Liver (tissue), 9 donors: ENCODE results near the gene RBFOX1. TPM values are rescaled to one million over a fixed set of nuclear protein-coding genes. Genes with fewer than 3 reads are reported as not detected.

Experiments
- DNase-seq: peaks from one replicate; pipeline ENCODE4 v3.0.0-alpha.2; 2017; ENCODE audit warnings: low spot score
- H3K27ac ChIP-seq, 2 donors: one replicate each; pipeline ENCODE4 v1.7.0; 2013; ENCODE audit warnings: inconsistent platforms in 2 of 2, low read length in 2 of 2, control low read depth in 1 of 2, low read depth in 1 of 2, mild to moderate bottlenecking in 1 of 2
- H3K27me3 ChIP-seq, 4 donors: one replicate each; pipeline versions ENCODE4 v1.6.1 to v1.7.0; 2013; ENCODE audit warnings: low read length in 3 of 4, inconsistent platforms in 1 of 4, mild to moderate bottlenecking in 1 of 4, moderate library complexity in 1 of 4; ENCODE audit not compliant: control insufficient read depth in 4 of 4, insufficient read depth in 4 of 4
- H3K36me3 ChIP-seq, 4 donors: one replicate each; pipeline versions ENCODE4 v1.6.1 to v1.7.0; 2013; ENCODE audit warnings: low read length in 3 of 4, mild to moderate bottlenecking in 3 of 4, low read depth in 1 of 4, moderate library complexity in 1 of 4; ENCODE audit not compliant: control insufficient read depth in 4 of 4, insufficient read depth in 3 of 4
- H3K4me1 ChIP-seq, 4 donors: one replicate each; pipeline versions ENCODE4 v1.6.1 to v1.7.0; 2013; ENCODE audit warnings: low read length in 3 of 4, mild to moderate bottlenecking in 3 of 4, moderate library complexity in 1 of 4; ENCODE audit not compliant: control insufficient read depth in 4 of 4, insufficient read depth in 4 of 4
- H3K4me3 ChIP-seq, 3 donors: one replicate each; pipeline versions ENCODE4 v1.6.1 to v1.7.0; 2013; ENCODE audit warnings: low read length in 3 of 3, control low read depth in 1 of 3, low read depth in 1 of 3, mild to moderate bottlenecking in 1 of 3
- H3K9ac ChIP-seq, 2 donors: one replicate each; pipeline ENCODE4 v1.7.0; 2013; ENCODE audit warnings: low read length in 2 of 2, mild to moderate bottlenecking in 2 of 2, moderate library complexity in 2 of 2, control low read depth in 1 of 2, low read depth in 1 of 2
- H3K9me3 ChIP-seq, 4 donors: one replicate each; pipeline versions ENCODE4 v1.6.1 to v1.7.0; 2013; ENCODE audit warnings: low read length in 3 of 4; ENCODE audit not compliant: control insufficient read depth in 4 of 4
- EGR1 ChIP-seq, 2 donors: IDR thresholded peaks; 2 replicates each; pipeline ENCODE4 v1.6.1; 2016 to 2018; ENCODE audit warnings: antibody characterized with exemption in 2 of 2, low read depth in 2 of 2
- FOXA1 ChIP-seq: IDR thresholded peaks from 2 replicates; pipeline ENCODE4 v1.6.1; 2016; ENCODE audit warnings: antibody characterized with exemption
- FOXA2 ChIP-seq: IDR thresholded peaks from 2 replicates; pipeline ENCODE4 v1.6.1; 2016; ENCODE audit warnings: antibody characterized with exemption
- HNF4A ChIP-seq, 2 donors: conservative IDR thresholded peaks; 2 replicates each; pipeline ENCODE4 v1.6.1; 2016; ENCODE audit warnings: antibody characterized with exemption in 2 of 2, mild to moderate bottlenecking in 2 of 2
- HNF4G ChIP-seq: IDR thresholded peaks from 2 replicates; pipeline ENCODE4 v1.6.1; 2016; ENCODE audit warnings: antibody characterized with exemption
- JUND ChIP-seq, 2 donors: IDR thresholded peaks; 2 replicates each; pipeline ENCODE4 v1.6.1; 2016; ENCODE audit warnings: antibody characterized with exemption in 2 of 2
- NR2F2 ChIP-seq: IDR thresholded peaks from 2 replicates; pipeline ENCODE4 v1.6.1; 2016; ENCODE audit warnings: antibody characterized with exemption
- RAD21 ChIP-seq, 2 donors: IDR thresholded peaks; 2 replicates each; pipeline ENCODE4 v1.6.1; 2016; ENCODE audit warnings: antibody characterized with exemption in 2 of 2, mild to moderate bottlenecking in 2 of 2
- RXRA ChIP-seq, 2 donors: IDR thresholded peaks; 2 replicates each; pipeline ENCODE4 v1.6.1; 2017 to 2018; ENCODE audit warnings: antibody characterized with exemption in 2 of 2, mild to moderate bottlenecking in 1 of 2
- SP1 ChIP-seq: IDR thresholded peaks from 2 replicates; pipeline ENCODE4 v1.6.1; 2018; ENCODE audit warnings: antibody characterized with exemption, mild to moderate bottlenecking
- TAF1 ChIP-seq: conservative IDR thresholded peaks from 2 replicates; pipeline ENCODE4 v1.6.1; 2016; ENCODE audit warnings: antibody characterized with exemption, mild to moderate bottlenecking
- YY1 ChIP-seq: IDR thresholded peaks from 2 replicates; pipeline ENCODE4 v1.6.1; 2016; ENCODE audit warnings: antibody characterized with exemption, mild to moderate bottlenecking
- ZBTB33 ChIP-seq: IDR thresholded peaks from 2 replicates; pipeline ENCODE4 v1.6.1; 2016; ENCODE audit warnings: antibody characterized with exemption
- WGBS: extraction: QIAGEN DNeasy Blood & Tissue Kit; methylation state at CpG from one replicate; pipeline ENCODE4 v1.1.7; 2013; 5-methylcytosine and 5-hydroxymethylcytosine counted together
- polyA plus RNA-seq, 2 donors: library from polyadenylated mRNA; stranded (reverse) in 1 of 2; unstranded in 1 of 2; fragments of 200-250 nt in 1 of 2; fragments of >200 nt in 1 of 2; fragmentation: Nextera tagmentation in 1 of 2; extraction: Ambion mirVana in 1 of 2; gene quantifications; one replicate each; pipeline versions ENCODE4 v1.2.1 to v1.2.3, GENCODE V29; 2013 to 2015
- total RNA-seq, 2 donors: library from RNA; depleted of rRNA; stranded (reverse); fragments of >200 nt; gene quantifications; one replicate each; pipeline ENCODE4 v1.2.3, GENCODE V29; 2014
- TF ChIP-seq, protein P1 (sequence below): IDR thresholded peaks from 2 replicates; pipeline ENCODE4 v1.6.1; 2016; ENCODE audit warnings: antibody characterized with exemption, mild to moderate bottlenecking
- donor health status: healthy.
- donor health status: healthy.
- donor health status: healthy.
- donor health status: healthy.
- donor health status: healthy.

The RBFOX1 gene
- total and polyA plus RNA-seq, 4 donors = not detected

DNA sequence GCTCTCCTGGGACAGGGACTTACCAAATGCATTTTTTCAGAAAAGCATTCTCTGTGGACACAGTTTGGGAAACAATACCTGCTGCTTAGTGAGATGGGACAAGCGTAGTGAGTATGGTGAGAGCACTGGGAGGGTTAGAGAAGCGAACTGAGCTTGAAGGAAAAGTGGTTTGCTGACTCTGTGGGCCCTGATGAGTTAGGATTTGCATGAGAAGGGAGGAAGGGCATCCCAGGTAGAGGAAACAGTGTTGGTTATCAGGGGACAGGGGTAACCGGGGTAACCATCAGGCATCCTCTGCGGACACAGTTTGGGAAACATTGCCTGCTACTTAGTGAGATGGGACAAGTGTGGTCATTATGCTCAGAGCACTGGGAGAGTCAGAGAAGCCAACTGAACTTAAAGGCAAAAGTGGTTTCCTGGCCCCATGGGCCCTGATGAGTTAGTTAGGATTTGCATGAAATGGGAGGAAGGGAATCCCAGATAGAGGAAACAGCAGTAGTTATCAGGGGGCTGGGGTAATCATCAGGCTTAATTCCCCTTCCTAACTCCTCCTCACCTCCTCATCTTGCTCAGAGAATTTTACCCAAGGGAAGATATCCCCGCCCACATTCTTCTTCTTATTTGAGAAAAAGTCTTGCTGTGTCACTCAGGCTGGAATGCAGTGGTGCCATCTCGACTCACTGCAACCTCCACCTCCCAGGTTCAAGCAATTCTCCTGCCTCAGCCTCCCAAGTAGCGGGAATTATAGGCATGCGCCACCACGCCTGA is 319.3 kb downstream of the RBFOX1 start:
- Histone ChIP-seq H3K9ac (no peak overlapping the region), H3K4me3 (no peak overlapping the region), H3K27me3 (peaks cover 0 to 4% (median 1%) of the 10 kb centered on the region in 4 donors), H3K4me1 (no peaks in the 10 kb centered on the region), H3K36me3 (no peaks in the 10 kb centered on the region), H3K27ac (no peak overlapping the region), H3K9me3 (no peaks in the 10 kb centered on the region)
- no peak for DNase-seq
- WGBS = 71% methylated on average over 9 of the region's 9 CpGs
- TF ChIP-seq NR2F2 = no peak
- no peak for TF ChIP-seq HNF4A (conservative IDR thresholded peaks at IDR 0.05)
- no peak for TF ChIP-seq FOXA2
- no peak for TF ChIP-seq RXRA (IDR thresholded peaks at IDR 0.05)
- no peak for TF ChIP-seq ZBTB33
- TF ChIP-seq EGR1 (IDR thresholded peaks at IDR 0.05; ENCODE audit: low read depth in 2 of 2) = no peak
- no peak for TF ChIP-seq HNF4G
- no peak for TF ChIP-seq FOXA1
- no peak for TF ChIP-seq SP1
- TF ChIP-seq JUND (IDR thresholded peaks at IDR 0.05) = no peak

DNA sequence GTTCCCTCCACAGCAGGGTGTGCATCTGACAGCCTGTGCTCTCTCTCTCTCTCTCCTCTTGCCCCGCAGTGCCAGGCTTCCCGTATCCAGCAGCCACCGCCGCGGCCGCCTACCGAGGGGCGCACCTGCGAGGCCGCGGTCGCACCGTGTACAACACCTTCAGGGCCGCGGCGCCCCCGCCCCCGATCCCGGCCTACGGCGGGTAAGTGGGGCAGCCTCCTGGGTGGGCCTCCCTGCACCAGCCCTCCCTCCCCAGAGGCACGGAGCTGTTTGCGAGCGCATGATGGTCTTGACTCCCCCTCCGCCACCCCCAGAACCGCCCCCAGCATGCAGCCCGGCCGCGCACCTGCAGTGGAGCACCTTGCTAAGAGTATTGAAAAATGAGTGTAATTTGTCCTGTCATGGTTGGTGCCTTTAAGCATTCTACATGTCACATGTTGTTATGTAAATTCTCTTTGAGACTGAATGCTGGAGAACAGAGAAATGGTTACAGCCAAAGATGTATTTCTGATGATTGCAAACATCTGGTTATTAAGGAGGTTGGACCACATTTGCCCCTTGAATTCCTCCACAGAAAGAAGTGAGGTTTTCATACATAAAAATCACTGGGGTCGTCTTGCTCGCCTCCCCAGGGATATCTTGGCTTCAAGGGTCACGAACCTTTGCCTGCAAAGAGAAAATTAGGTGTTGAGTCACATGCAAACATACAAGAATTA is 321.3 kb downstream of the RBFOX1 start:
- no peak overlapping the region for H3K4me3 ChIP-seq
- H3K9ac ChIP-seq = no peak overlapping the region
- TF ChIP-seq TAF1 (no peak), EGR1 (IDR thresholded peaks at IDR 0.05; ENCODE audit: low read depth in 2 of 2) (no peak), SP1 (no peak), NR2F2 (no peak), RAD21 (IDR thresholded peaks at IDR 0.05) (no peak), FOXA2 (no peak), HNF4G (no peak), YY1 (no peak)
- TF ChIP-seq, protein P1, sequence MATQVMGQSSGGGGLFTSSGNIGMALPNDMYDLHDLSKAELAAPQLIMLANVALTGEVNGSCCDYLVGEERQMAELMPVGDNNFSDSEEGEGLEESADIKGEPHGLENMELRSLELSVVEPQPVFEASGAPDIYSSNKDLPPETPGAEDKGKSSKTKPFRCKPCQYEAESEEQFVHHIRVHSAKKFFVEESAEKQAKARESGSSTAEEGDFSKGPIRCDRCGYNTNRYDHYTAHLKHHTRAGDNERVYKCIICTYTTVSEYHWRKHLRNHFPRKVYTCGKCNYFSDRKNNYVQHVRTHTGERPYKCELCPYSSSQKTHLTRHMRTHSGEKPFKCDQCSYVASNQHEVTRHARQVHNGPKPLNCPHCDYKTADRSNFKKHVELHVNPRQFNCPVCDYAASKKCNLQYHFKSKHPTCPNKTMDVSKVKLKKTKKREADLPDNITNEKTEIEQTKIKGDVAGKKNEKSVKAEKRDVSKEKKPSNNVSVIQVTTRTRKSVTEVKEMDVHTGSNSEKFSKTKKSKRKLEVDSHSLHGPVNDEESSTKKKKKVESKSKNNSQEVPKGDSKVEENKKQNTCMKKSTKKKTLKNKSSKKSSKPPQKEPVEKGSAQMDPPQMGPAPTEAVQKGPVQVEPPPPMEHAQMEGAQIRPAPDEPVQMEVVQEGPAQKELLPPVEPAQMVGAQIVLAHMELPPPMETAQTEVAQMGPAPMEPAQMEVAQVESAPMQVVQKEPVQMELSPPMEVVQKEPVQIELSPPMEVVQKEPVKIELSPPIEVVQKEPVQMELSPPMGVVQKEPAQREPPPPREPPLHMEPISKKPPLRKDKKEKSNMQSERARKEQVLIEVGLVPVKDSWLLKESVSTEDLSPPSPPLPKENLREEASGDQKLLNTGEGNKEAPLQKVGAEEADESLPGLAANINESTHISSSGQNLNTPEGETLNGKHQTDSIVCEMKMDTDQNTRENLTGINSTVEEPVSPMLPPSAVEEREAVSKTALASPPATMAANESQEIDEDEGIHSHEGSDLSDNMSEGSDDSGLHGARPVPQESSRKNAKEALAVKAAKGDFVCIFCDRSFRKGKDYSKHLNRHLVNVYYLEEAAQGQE = no peak
- H3K27ac ChIP-seq = no peak overlapping the region
- WGBS = 85% methylated on average over 32 of the region's 32 CpGs
- no peak for DNase-seq
- no peaks in the 10 kb centered on the region for H3K4me1 ChIP-seq
- H3K36me3 ChIP-seq = no peaks in the 10 kb centered on the region
- H3K27me3 ChIP-seq = peaks cover 0 to 4% (median 1%) of the 10 kb centered on the region in 4 donors
- H3K9me3 ChIP-seq = no peaks in the 10 kb centered on the region
